T-helper 2 cell treated with Interferon-gamma antibody and Interleukin-4, amounts not matched to agents 100 ng/mL and 5 ng/mL, for 36 hours (primary cell): ENCODE data around the gene A1CF. TPM values are rescaled to one million over a fixed set of nuclear protein-coding genes. Genes with fewer than 3 reads are reported as not detected.
"Not testable (repeated sequence)": the region's sequence is repeated elsewhere in the genome, so short reads cannot be mapped to it uniquely, and the experiment has no call there.

ENCODE experiments used
- intact Hi-C: fragments of 100-400 bp; cut with micrococcal nuclease; formaldehyde crosslinking; loops from one replicate; pipeline ENCODE4 v1.15.1; 2023
- total RNA-seq: library from RNA; stranded (reverse); gene quantifications from 2 replicates; pipeline ENCODE4 v1.2.3, GENCODE V29; 2022

A1CF gene
- total RNA-seq, 1 donor from 2014 or later, result not detected

DNA sequence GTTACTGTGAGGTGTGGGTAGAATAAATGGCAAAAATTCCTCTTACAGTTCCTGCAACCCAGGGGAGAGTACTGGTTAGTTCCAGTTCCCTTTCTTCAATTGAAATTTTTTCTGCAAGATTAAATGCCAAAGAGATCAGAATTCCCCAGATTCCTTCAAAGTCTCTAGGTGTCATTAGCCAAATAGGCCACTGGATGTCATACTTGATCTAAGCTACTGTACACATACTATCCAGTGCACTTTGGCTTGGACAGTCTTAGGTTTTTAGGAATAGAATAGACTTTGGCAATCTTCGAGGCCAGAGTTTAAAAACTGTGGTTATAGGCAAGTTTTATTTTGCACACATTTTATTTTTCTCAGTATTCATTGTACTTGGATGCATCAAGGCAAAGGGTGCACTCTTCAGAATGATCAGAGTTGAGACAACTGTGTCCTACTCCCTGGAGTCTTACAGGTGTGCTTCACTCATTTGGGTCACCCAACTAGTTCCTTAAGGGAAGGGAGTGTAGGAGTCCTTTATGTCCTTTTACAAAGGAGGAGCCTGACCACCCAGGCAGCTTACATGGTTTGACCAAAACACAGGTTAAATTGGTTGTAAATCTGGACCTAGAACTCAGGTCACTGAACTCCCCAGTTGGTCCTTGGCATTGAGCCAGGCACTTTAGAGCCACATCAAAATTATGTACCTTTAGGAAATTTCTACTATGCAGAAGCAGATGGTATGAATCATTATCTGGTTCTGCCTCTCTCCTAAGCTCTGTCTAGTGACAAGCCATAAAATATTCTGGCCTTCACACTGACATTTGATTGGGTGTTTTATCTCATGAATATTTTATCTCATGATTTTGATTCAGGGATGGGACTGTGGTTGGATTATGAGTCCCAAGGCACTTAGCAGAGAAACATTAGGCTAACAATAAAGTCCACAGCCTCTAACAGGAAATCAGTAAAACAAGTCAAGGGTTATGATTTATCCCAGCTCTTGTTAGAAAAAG is 96.2 kb downstream of the A1CF start:
- intact Hi-C loops, result no loop called here

DNA sequence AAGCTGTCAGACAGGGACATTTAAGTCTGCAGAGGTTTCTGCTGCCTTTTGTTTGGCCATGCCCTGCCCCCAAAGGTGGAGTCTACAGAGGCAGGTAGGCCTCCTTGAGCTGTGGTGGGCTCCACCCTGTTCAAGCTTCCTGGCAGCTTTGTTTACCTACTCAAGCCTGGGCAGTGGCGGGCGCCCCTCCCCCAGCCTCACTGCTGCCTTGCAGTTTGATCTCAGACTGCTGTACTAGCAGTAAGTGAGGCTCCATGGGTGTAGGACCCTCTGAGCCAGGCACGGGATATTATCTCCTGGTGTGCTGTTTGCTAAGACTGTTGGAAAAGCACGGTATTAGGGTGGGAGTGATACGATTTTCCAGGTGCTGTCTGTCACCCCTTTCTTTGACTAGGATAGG is 97.5 kb downstream of the A1CF start:
- intact Hi-C loops, result not testable (repeated sequence)

DNA sequence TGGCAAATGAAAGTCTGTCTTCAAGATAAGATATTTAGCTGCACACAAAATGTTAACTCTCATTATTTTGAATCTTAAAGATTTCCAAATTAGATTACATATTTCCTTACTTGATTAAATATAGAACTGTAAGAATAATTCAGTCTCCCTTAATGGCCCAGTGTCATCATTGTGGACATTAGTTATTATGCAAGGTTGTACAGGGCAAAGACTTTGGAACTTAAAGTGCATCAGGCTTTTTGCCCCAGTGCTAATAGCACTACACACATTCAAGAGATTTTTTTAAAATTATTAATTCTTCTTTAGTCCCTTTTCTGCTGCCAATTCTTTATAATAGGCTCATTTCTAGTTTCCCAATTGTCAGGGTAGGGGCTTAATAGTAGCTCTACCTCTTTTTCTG is 103.4 kb downstream of the A1CF start:
- intact Hi-C loops, result not testable (repeated sequence)

DNA sequence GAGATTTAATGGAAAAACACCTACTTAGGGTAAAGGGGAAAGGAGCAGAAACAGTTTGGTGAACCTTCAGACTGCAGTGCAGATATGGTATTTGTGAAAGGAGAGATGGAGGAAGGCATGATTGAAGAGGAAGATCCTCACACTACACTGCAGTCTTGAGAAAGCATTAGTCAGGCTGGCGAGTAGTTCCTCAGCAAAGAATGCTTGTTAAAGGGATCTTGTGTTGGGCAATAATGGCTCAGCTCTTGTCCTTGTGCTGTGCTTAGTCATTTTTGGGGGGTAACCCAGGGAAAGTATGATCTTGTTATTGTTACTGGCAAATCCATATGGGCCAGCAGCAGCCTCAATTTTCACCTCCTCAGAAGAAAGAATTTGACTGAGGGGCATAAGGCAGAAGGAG is 105.4 kb downstream of the A1CF start:
- intact Hi-C loops, result not testable (repeated sequence)

DNA sequence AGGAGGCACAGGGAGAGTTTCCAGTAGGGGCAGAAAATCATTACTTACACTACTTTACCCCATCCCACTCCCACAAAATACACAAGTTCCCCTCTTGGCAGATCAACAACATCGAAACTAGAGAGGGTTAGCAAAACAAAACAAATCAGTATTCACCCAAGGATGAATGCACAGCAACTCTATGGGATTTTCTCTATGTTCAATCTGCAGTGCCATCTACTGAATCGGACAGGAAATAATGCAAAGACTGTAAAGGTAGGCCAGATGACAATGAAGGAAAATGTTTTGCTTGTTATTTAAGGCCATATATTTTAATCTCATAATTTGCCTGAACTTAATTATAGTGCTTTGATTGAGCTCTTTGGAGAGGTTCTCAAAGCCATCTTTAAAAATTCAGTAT is 110.6 kb downstream of the A1CF start:
- intact Hi-C loops, result not testable (repeated sequence)

DNA sequence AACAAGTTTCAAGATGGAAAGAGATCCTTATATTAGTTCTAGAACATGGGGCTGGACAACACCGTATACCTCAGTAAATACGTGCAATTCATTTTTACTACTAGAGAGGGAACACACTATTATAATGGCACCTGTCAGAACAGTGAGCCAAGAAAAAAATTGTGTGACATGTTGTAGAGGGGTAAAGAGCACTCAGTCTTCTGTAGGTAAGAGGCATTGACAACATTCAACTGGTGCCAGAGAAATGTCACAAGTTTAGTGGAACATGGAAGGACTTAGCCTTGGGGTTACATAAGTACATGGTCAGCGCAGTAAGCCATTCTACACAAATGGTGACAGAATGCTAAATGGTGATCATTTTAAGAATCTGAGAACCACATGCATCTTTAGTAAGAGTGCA is 113.4 kb downstream of the A1CF start:
- intact Hi-C loops, result not testable (repeated sequence)

DNA sequence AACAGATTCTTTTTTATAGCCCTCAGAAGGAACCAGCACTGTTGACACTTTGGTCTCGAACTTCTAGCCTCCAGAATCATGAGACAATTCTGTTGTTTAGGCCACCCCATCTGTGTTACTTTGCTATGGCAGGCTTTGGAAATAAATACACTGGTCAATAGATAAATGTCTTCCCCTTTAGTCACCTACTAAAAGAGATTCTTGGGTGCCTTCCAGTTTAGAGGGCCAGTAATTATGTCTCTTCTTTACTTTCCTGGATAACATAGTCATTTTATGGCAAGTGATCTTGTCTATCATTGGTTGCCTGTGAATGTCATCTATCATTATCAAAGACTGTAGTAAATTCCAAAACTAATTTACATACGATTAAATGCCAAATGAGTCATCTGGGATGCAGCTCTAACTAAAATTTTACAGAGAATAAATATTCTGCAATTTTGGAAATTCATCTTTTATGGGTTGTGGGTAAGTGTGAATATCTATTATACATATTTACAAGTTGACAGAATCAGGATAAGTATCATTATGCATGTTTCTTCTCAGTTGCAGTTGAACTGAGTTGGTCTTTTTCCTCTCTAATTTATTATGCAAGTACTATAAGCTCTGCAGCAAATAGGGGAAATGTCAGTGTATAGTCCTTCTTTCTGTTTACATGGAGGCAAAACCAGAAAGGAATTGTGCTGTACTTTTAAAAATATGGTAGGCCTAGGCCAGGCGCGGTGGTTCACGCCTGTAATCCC is 118.5 kb downstream of the A1CF start:
- intact Hi-C loops, result not testable (repeated sequence)

Other genes starting within 250 kb of the A1CF start
- 2.1 and 2.2 TPM in 2 replicates for gene ASAH2B, start 145.7 kb downstream of the A1CF start, total RNA-seq
- gene PRKG1, start 188.9 kb upstream of the A1CF start, total RNA-seq, result not detected in 2 replicates